Tibial artery (tissue), 4 donors: ENCODE measurements around the gene CNDP2.

ENCODE experiments used
- DNase-seq, 2 donors: peaks; one replicate each; pipeline ENCODE4 v3.0.0-alpha.2; 2019
- H3K27ac ChIP-seq, 2 donors: fragments of 200-600 bp; sonication (generic) in 1 of 2; 1 replicate in 1 of 2; 2 replicates in 1 of 2; pipeline ENCODE4 v1.5.1; 2018 to 2019; ENCODE audit warnings: mild to moderate bottlenecking in 1 of 2
- H3K27me3 ChIP-seq, 2 donors: fragments of 200-600 bp; sonication (generic) in 1 of 2; one replicate each; pipeline versions ENCODE4 v1.5.1 to v1.6.0; 2016 to 2019
- H3K36me3 ChIP-seq, 3 donors: fragments of 200-600 bp; sonication (generic) in 2 of 3; one replicate each; pipeline ENCODE4 v1.5.1; 2016 to 2019; ENCODE audit warnings: mild to moderate bottlenecking in 2 of 3
- H3K4me1 ChIP-seq, 4 donors: fragments of 200-600 bp; sonication (generic) in 2 of 4; 1 replicate in 3 of 4; 2 replicates in 1 of 4; pipeline ENCODE4 v1.5.1; 2016 to 2019
- H3K4me3 ChIP-seq, 2 donors: fragments of 200-600 bp; sonication (generic) in 1 of 2; 1 replicate in 1 of 2; 2 replicates in 1 of 2; pipeline ENCODE4 v1.5.1; 2018 to 2019; ENCODE audit warnings: mild to moderate bottlenecking in 2 of 2
- H3K9me3 ChIP-seq, 3 donors: fragments of 200-600 bp; sonication (generic) in 1 of 3; one replicate each; pipeline ENCODE4 v1.5.1; 2016 to 2019
- intact Hi-C: fragments of 100-400 bp; cut with DNase I; formaldehyde crosslinking; loops from one replicate; pipeline ENCODE4 v1.15.0; 2023; ENCODE audit warnings: low total_unique reads
- TF ChIP-seq, protein P1 (sequence below), 2 experiments: fragments of 200-600 bp in 1 of 2; fragments of 450-650 bp in 1 of 2; IDR thresholded peaks; one replicate each; pipeline ENCODE4 v1.5.1; 2017 to 2019; ENCODE audit warnings: antibody characterized with exemption in 2 of 2, mild to moderate bottlenecking in 1 of 2, moderate library complexity in 1 of 2

CNDP2 gene

GRCh38 chr18:74495581-74496507 lies at the start of gene CNDP2:
CNDP2 (plus strand) TSS chr18:74496363; CDS start chr18:74499974, 3,611 bp downstream.
- TF ChIP-seq, protein P1, sequence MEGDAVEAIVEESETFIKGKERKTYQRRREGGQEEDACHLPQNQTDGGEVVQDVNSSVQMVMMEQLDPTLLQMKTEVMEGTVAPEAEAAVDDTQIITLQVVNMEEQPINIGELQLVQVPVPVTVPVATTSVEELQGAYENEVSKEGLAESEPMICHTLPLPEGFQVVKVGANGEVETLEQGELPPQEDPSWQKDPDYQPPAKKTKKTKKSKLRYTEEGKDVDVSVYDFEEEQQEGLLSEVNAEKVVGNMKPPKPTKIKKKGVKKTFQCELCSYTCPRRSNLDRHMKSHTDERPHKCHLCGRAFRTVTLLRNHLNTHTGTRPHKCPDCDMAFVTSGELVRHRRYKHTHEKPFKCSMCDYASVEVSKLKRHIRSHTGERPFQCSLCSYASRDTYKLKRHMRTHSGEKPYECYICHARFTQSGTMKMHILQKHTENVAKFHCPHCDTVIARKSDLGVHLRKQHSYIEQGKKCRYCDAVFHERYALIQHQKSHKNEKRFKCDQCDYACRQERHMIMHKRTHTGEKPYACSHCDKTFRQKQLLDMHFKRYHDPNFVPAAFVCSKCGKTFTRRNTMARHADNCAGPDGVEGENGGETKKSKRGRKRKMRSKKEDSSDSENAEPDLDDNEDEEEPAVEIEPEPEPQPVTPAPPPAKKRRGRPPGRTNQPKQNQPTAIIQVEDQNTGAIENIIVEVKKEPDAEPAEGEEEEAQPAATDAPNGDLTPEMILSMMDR (IDR thresholded peaks at IDR 0.05) = no peak
- H3K4me1 ChIP-seq = peaks cover 0 to 21% (median 13%) of the 10 kb centered on the region in 4 donors
- no peaks in the 10 kb centered on the region for H3K9me3 ChIP-seq
- intact Hi-C loops = loop anchor here (2.0 to 5.0 kb wide), 3 partner anchors 101 to 349 kb away; partner anchors contain the start of genes CYB5A, FBXO15 and ZNF407
- no peaks in the 10 kb centered on the region for H3K27me3 ChIP-seq
- peak within 1 kb of the TSS; percentile 68 to 96 for H3K4me3 ChIP-seq
- H3K27ac ChIP-seq = peak within 1 kb of the TSS; percentile 81 to 92
- peaks cover 0 to 6% (median 2%) of the 10 kb centered on the region in 3 donors for H3K36me3 ChIP-seq
- DNase-seq = peak; percentile 100

GRCh38 chr18:74446631-74447403 lies 49.3 kb upstream of the CNDP2 start:
- no peak overlapping the region for H3K4me3 ChIP-seq
- intact Hi-C loops = no loop called here
- peak in 1 of 2 donors; percentile 60 for DNase-seq
- H3K27ac ChIP-seq = no peak overlapping the region
- H3K9me3 ChIP-seq = no peaks in the 10 kb centered on the region
- peaks cover 0 to 21% of the 10 kb centered on the region in 2 donors for H3K27me3 ChIP-seq
- H3K4me1 ChIP-seq = no peaks in the 10 kb centered on the region
- H3K36me3 ChIP-seq = no peaks in the 10 kb centered on the region
- TF ChIP-seq, protein P1 (IDR thresholded peaks at IDR 0.05) = no peak

- intact Hi-C loops = no loop called here
- H3K27me3 ChIP-seq = peaks cover 0 to 21% of the 10 kb centered on the region in 2 donors
- no peaks in the 10 kb centered on the region for H3K36me3 ChIP-seq
- TF ChIP-seq, protein P1 (IDR thresholded peaks at IDR 0.05) = no peak
- H3K4me3 ChIP-seq = no peak overlapping the region
- no peaks in the 10 kb centered on the region for H3K4me1 ChIP-seq
- peak in 1 of 2 donors; percentile 38 for DNase-seq
- H3K9me3 ChIP-seq = no peaks in the 10 kb centered on the region
- H3K27ac ChIP-seq = no peak overlapping the region
Measured at GRCh38 chr18:74447404-74448152, 48.6 kb upstream of the CNDP2 start.

- Histone ChIP-seq H3K4me1 (no peaks in the 10 kb centered on the region), H3K9me3 (no peaks in the 10 kb centered on the region), H3K36me3 (no peaks in the 10 kb centered on the region), H3K27me3 (peaks cover 0 to 30% of the 10 kb centered on the region in 2 donors), H3K27ac (no peak overlapping the region), H3K4me3 (no peak overlapping the region)
- peak in 1 of 2 donors; percentile 50 for DNase-seq
- intact Hi-C loops = no loop called here
- TF ChIP-seq, protein P1 (IDR thresholded peaks at IDR 0.05) = no peak
Measured at GRCh38 chr18:74450626-74451025, 45.5 kb upstream of the CNDP2 start.

GRCh38 chr18:74451148-74451547 lies 45.0 kb upstream of the CNDP2 start:
- TF ChIP-seq, protein P1 (IDR thresholded peaks at IDR 0.05) = no peak
- H3K27ac ChIP-seq = no peak overlapping the region
- intact Hi-C loops = no loop called here

More at GRCh38 chr18:74451148-74451547, 45.0 kb upstream of the CNDP2 start:
- Histone ChIP-seq H3K4me3 (no peak overlapping the region), H3K4me1 (peaks cover 0 to 3% (median 2%) of the 10 kb centered on the region in 4 donors), H3K27me3 (peaks cover 0 to 33% of the 10 kb centered on the region in 2 donors), H3K9me3 (no peaks in the 10 kb centered on the region), H3K36me3 (no peaks in the 10 kb centered on the region)
- DNase-seq = peak in 1 of 2 donors; percentile 29
